UCSD-AML1 (cell line): ENCODE measurements around the gene HSD11B1L.

ENCODE experiments used
- DNase-seq: peaks from one replicate; lab custom pipeline; 2025; ENCODE audit not compliant: unreplicated experiment; lab: John Stamatoyannopoulos, UW

The HSD11B1L gene, protein sequence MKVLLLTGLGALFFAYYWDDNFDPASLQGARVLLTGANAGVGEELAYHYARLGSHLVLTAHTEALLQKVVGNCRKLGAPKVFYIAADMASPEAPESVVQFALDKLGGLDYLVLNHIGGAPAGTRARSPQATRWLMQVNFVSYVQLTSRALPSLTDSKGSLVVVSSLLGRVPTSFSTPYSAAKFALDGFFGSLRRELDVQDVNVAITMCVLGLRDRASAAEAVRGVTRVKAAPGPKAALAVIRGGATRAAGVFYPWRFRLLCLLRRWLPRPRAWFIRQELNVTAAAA

DNA sequence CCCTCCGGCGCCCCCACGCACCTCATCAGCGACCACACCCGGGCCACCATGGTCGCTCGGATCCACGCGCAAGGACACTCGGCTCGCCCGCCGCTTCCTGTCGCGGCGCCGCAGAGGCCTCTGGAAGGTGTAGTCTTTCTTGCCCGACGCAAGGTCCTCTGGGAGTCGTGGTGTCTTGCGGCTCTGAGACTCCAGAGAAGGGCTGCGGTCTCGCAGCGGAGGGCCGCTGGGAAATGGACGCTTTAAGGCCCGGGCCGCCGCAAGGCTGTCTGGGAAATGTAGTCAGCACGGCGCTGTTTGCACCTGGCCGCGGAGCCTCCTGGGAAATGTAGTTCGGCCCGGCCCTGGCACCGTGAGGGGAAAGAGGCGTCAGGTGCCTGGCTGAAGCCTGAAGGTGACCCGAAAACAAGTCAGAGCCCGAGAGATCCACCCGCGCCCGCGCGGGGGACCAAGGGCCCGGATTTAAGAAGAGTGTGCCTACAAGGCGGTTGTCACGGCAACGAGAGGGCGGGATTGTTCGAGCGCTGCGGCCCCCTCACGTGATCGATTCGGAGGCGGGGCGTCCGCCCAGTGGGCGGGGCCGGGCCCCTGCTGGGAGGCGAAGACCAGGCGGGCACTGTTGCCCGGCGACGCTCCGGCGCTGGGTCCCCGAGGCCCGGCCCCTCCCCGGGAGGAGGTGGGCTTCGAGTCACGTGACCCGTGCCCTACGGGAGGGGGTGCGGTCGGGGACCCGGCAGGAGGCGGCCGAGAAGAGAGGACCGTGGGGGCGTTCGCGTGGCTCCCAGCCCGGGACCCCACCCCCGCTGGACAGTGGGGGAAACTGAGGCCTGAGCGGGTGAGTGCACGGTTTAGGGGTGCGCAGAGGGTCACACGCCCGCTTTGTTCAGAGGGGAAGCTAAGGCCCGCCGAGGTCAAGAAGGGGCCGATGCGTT is at the start of gene HSD11B1L, which contains the start of gene MICOS13:
Gene HSD11B1L (plus strand): TSS at position 591 of the 932 bp plus-strand sequence. CDS start 3,806 bp downstream, outside the sequence.
Gene MICOS13 (minus strand): TSS at position 80 of the 932 bp plus-strand sequence. CDS start 30 bp downstream, at position 50.
- DNase-seq: peak; percentile 98

DNA sequence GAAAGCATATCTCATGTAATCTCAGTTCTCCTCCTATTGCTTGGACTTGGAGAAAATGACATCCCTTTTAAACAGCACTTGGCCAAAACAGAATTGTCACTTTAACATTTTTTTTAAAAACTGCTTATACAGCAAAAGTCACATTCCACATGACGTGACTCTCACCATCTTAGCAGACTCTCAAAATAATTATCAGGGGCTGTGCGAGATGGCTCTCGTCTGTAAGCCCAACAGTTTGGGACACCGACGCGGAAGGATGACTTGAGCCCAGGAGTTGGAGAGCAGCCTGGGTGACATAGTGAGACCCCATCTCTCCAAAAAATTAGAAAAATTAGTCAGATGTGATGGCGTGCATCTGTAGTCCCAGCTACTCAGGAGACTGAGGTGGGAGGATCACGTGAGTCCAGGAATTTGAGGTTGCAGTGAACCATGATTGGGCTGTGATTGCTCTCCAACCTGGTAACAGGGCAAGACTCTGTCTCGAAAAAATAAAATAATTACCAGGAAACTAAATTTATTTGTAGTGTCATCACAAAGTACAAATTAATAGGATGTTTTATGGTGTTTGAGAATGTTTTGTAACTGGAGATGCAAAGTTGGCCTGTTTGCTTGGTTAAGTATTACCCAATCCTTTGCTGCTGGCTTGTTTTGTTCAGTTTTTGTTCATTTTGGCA is 49.1 kb upstream of the HSD11B1L start:
- no peak for DNase-seq

DNA sequence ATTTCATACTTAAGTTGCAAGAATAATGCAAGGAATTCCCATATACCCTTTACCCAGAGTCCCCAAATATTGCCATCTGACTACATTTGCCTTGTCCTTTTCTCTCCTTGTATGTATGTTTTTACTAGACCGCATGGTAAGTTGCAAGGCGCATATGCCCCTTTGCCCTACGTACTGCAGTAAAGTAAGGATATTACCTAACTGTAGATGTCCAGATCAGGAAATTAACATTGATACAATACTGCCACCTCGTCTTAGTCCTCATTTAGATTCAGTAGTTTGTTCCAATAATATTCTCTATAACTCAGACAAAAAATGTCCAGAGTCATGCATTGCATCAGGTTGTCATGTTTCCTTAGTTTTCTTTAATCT is 48.6 kb upstream of the HSD11B1L start:
- DNase-seq: no peak

DNA sequence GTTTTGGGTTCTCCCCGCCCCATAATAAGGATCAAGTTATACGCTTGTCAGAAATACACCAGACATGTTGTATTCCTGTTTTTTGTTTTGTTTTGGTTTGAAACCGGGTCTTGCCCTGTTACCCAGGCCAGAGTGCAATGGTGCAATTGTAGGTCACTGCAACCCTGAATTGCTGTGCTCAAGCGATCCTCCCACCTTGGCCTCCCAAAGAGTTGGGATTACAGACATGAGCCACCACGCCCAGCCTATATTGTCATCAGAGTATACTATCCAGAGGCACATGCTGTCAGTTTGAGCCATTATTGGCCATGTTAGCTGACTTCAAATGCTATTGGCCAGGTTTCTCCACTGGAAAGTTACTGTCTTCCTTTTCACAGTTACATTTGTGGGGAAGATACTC is 48.2 kb upstream of the HSD11B1L start:
- DNase-seq: no peak

DNA sequence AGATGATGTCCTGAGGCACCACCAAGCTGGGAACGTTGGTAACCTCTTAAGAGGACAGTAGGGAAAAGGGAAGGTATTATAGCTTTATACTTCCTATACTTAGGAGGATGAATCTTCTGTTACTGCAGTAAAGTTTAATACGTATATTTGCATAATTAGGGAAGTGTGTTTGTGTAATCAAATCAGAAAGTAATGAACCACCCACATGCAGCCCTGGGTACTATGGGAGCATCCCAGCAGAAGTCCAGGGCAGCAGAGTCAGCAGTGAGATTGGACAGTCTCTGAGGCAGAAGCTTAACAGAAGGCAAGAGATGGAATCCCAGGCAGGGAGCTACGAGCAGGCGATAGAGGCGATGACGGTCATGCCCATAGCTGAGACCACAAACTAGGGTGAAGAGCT is 45.4 kb upstream of the HSD11B1L start:
- no peak for DNase-seq

DNA sequence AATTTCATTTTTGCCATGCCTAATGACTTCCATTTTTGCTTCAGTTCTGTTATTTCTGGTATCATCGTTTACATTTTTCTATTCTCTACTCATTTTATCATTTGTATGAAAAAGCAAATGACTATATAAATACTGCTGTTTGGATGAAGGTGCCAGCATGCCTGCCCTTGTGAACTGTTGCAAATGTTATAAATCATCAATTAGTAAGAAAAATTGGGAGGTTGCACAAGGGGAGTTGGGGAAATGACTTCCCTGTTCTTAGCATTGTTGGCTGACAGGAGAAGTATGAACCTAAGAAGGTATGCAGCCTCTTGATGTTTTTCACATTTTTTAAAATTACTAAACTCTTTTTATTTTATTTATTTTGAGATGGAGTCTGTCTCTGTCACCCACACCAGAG is 42.9 kb upstream of the HSD11B1L start:
- no peak for DNase-seq

DNA sequence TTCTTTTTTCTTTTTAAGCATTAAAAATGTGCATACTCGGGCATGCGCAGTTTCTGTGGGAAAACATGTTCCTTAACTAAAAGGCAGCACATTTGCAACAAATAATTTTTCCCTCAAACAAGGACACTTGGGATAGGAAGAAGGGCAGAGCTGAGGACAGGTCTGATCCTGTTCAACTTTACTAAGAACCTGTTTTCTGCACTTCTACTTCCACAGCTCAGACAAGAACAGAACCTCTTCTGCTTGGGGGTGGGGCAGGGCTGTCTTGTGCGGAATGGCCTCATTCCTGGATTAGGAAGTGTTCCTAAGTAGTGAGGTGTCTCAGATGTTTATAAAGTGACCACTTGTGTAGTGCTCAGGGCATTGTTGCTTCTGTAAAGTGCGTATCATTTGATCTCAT is 39.7 kb upstream of the HSD11B1L start:
- DNase-seq: no peak

DNA sequence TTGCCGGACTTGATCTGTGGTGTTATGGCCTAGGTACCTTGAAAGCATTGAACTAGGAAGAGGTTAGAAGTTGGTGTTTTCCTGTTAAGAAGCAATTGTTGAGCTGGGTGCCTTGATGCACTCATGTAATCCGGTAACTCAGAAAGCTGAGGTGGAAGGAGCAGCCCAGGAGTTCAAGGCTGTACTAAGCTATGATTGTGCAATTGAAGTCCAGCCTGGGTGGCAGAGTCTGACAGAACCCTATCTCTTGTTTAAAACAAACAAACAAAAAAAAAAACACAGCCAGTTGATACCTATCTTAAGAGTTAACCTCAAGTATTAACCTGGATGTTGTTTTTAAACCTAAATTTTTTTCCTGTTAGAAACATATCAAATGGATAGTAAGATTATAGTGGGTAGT is 38.6 kb upstream of the HSD11B1L start:
- no peak for DNase-seq

DNA sequence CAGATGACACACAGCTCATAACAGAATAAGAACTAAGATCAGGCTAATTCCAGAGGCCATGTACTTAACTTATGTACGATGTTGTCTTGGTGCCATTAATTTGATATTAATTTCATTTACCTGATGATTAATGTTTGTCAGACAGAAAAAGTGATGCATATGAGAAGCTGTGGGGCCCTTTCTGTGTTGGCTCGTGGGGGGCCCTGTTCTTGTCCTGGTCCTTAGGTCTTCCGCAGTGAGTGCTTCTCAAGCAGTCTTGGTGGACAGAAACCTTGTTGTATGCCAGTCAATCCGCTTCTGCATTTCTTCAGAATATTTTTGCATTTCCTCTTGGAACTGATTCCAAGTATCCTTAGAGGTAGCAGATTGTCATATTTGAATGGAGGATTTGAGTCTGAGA is 37.8 kb upstream of the HSD11B1L start:
- DNase-seq: no peak

DNA sequence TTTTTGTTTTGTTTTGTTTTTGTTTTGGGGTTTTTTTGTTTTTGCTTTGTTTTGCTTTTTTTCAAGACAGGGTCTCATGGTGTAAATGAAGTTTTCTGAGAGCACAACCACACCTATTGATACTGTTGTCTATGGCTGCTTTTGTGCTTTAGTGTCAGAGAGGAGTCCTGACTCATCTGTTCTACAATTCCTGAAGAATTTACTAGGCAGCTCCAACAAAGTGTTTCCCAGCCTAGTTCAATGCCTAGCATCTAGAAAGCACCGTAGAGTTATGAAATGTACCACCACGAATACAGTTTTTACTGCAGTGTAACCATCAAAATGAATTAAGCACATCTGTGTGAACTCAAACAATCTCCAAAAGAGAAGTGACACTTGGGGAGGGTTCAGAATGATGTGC is 36.8 kb upstream of the HSD11B1L start:
- no peak for DNase-seq

DNA sequence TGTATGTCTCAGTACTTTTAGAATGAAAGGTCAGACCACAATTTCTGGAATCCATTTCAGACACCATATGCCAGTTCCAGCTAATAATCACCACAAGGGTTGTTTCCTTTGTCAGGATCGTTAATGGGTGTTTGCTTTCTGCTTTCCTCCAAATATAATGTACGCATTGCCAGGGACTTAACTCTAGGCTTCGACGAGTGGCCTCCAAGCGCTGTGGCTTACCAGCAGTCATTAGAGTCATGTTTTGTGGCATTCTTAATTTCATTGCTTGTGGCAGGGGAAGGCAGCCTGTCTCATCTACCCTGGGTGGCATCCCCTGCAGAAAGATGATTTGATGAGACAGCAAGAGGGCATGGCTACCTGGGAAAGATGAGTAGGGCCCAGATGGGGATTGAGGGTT is 35.4 kb upstream of the HSD11B1L start:
- no peak for DNase-seq

DNA sequence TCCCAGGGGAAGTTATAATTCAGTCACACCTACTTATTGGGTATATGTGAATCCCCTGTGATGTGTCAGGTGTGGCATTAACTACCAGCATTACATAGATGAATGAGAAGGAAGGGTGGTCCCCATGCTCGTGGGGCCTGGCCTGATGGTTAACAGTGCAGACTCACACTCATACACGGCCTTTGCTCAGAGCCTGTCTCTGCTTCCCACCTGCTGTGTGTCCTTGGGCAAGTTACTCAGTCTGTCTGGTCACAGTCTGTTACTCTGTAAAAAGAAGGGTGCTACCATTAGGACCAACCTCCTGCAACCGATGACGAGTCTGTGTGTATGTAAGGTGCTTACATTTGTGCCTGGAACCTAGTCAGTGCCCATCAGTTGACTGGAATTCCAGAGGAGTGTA is 34.1 kb upstream of the HSD11B1L start:
- no peak for DNase-seq

DNA sequence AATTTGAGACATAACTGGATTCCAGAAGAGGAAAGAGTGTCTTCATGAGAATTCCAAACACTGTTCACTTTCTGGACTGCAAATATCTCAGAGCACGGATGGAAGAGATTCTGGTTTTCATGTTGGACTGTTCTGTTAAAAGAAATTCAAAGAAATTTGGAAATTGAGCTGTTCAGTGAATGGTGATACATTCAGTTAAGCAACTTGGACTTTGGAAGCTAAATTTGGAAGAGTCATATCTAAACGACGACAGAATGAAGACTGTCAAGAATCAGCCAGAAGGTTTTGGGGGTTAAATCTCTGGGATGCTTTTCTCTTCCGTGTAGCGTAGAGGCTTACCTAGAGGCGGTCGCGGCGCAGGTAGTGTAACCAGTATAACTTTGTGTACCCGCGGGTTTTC is 32.4 kb upstream of the HSD11B1L start:
- no peak for DNase-seq

DNA sequence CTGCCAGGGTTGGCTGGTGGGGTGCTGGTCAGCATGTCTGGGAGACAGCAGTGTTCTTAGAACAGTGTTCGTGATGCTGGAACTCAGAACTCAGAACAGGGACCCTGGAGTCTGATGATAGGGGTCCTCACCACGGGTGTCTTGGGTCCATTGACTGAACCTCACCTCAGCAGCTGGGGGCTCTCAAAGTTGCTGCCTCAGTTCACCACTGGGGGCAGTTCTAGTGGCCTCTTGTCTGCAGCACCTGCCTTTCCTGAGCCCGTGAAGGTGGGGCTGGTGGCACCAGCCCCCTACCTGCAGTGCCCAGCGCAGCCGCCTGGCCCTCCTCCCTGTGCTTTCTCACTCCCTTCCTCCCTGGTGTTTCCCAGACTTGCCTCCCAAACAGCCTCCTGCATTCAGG is 29.5 kb upstream of the HSD11B1L start:
- DNase-seq: no peak

DNA sequence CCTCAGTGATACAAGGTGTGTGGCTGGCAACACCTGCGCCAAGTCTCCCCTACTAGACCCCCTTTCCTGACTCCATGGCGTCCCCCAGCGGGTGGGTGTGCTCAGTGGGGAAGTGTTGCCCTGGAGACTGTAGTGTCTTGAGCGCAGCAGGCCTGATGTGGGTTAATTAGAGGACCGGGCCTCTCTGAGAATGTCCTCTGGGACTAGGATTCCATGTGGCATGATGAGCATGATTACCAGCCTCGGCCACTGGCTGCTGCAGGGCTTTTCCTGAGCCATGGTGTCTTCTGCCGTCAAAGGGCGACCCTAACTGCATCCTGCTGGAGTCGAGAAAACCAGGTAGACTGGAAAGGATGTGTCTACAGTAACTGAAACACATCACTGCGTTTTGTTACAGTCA is 28.6 kb upstream of the HSD11B1L start:
- no peak for DNase-seq

DNA sequence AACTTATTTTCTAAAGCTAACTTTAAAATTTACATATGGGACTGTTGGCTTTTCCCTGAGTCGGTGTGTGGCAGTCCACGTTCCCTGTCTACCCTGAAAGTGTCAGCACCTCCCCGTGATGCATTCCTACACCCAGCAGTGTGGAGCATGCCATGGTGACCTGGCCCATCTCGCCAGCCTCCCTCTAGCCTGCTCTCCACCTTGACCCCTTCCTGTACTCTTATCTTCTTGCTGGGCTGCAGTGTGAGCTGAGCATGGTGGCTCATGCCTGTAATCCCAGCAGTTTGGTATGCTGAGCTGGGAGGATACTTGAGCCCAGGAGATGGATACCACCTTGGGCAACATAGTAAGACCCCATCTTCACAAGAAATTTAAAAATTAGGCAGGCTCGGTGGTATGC is 25.9 kb upstream of the HSD11B1L start:
- DNase-seq: no peak

DNA sequence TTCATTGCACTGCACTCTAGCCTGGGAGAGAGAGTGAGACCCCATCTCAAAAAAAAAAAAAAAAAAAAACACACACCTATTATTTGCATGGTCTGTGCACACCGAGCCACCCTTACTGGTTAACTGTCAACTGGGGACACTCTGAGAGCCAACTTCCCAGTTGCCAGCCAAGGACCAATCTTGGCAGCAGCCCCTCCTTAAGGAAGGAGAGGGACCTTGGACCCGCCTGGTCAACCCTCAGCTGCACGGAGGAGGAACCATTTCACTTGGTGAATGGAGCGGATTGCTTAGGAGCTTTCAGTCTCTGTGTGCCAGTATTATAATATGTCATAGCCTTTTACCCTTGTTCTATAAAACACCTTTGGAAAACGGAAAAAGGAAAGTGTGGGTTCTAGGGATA is 25.4 kb upstream of the HSD11B1L start:
- no peak for DNase-seq

DNA sequence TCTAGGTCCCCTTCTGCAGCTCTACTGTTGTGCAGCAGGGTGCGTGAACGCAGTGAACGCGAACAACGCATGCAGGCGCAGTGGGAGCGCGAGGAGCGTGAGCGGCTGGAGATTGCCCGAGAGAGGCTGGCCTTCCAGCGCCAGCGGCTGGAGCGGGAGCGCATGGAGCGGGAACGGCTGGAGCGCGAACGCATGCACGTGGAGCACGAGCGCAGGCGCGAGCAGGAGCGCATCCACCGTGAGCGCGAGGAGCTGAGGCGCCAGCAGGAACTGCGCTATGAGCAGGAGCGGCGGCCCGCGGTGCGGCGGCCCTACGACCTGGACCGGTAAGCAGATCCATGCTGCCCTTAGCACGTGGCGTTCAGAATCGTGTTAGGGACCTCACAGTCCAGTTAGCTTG is 19.3 kb upstream of the HSD11B1L start:
- DNase-seq: no peak

DNA sequence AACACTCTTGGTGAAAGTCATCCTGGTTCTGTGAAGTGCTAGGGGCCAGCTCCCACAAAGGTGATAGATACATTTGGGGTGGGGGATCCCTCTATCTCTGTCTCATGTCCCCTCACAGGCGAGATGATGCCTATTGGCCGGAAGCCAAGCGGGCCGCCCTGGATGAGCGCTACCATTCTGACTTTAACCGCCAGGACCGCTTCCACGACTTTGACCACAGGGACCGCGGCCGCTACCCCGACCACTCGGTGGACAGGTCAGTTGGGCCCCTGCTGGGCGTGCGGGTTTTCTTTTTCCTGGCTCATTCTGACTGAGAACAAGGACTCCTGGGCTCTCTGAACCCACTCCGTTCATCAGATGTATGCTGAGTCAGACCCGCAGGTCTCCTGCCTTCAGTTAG is 16.9 kb upstream of the HSD11B1L start:
- no peak for DNase-seq

DNA sequence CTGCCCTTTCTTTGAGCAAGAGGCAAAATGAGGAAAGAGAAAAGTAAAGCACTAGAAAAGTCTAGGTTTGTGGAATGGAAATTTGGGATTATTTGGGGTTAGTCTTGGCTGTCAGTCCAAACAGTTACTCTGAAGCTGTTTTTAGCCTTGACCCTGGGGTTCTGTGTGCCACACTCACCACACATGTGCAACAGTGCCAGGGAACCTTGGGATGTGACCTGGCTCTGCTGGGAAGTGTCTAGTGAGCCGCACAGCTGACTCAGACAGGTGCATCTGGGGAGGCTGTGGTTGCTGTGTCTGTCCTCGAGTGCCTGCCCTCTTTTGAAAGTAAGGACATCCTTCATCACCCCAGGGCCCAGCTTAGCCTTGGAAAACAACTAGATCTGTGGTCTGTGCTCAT is 16.3 kb upstream of the HSD11B1L start:
- no peak for DNase-seq

DNA sequence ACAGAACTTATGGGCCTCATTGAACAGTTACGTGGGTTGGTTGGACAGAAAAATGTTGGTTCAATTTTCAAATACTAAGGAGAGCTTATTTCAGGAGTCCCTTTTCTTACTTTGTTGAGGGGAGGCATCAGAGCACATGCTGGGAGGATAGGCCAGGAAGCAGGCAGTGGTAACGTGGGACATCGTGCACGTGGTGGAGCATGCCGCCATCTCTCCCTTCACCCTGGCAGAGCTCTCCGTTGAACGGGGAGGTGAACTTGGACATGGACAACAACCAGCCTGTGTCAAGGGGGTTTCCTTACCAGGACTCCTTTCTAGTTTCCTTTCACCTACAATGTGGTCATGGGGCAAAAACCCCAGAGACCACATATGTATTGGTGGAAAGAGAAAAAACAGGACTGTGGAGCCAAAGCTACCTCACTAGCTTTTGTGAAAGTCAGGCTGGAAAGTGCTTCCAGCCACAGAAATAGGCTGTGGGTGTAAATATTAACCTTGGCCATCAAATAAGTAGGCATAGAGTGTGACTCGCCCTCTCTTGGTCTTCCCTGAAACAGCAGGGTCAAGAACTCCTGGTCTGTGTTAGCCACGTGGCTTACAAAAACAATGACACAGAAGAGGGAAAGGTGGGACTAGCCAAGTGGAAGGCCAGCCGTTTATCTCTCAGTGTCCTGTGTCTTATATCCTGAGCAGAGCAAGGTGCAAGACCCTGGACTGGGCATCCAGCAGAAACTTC is 14.9 kb upstream of the HSD11B1L start:
- no peak for DNase-seq
